Activated CD4-positive, alpha-beta T cell treated with anti-CD3 and anti-CD28 coated beads for 1 hour (primary cell): ENCODE data around the gene MYBPHL.
"Not testable (repeated sequence)": the region's sequence is repeated elsewhere in the genome, so short reads cannot be mapped to it uniquely, and the experiment has no call there.

Experiments
- DNase-seq: peaks from one replicate; pipeline ENCODE4 v3.0.0-alpha.2; 2020

The MYBPHL gene

DNA sequence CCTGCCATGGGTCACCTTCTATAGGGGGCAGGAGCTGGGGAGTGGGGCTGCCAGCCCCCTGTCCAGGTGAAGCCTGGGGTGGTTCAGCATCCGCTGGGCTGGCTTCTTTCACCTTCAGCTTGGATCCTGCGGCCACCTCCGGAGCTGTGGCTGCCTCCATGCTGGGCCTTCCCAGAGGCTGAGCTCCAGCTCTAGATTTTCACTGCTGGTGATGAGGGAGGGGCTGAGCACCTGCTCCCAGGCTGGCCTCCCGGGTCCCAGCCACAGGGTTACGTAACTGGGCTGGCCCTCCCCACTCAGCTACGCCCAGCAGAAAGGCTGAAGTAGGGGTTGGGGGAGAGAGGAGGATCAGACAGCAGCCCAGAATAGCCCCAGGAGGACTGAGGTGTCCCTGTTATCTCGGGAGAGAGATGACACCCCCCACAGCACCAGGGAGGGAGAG is at the start of gene MYBPHL:
MYBPHL (minus strand) TSS at position 180 of the 442 bp plus-strand sequence; CDS start at position 160, 20 bp downstream.
- DNase-seq = no peak

GRCh38 chr1:109356505-109356904 is 49.7 kb upstream of the MYBPHL start:
- no peak for DNase-seq

GRCh38 chr1:109354929-109355328 is 48.1 kb upstream of the MYBPHL start:
- DNase-seq = no peak

DNA sequence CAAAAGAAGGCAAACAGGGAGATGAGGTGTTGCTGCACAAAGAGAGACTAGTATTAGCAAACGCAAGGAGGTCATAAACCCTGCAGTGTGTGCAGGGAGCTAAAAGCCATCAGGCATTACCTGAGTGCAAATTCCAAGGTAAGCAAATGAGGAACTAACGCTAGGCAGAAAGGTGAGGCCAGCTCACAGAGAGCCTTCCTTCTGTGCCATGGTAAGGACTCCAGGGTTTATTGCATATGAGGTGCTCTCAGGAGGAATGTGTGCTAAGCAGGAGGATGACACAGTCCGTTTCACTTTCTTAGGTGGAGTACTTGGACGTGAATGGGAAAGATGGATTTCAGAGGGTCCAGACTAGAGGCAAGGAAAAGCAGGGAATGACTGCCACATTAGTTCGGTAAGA is 44.6 kb upstream of the MYBPHL start:
- DNase-seq = no peak

- DNase-seq = no peak
Measured at GRCh38 chr1:109350655-109351054, 43.8 kb upstream of the MYBPHL start.

DNA sequence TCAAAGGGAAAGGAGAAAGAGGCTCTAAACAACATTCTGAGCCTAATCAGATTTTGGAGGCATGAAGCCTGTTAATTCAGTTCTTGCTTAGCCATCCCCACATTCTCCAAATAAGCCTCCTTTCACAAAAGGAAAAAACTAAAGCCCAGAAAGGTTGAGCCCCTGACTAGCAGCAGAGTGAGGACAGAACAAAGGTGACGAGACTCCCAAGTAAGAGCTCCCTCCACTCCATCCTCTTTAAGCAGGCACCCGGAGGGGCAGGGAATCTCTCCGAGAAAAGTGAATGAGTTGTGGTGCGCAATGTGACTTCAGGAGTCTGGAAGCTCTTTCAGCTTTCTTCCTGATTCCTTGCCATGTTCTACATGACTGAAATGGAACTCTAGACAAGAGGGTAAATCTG is 43.4 kb upstream of the MYBPHL start:
- DNase-seq = no peak

- no peak for DNase-seq
Measured at GRCh38 chr1:109347511-109347910, 40.7 kb upstream of the MYBPHL start.

GRCh38 chr1:109341944-109342930 is 35.4 kb upstream of the MYBPHL start:
- no peak for DNase-seq

DNA sequence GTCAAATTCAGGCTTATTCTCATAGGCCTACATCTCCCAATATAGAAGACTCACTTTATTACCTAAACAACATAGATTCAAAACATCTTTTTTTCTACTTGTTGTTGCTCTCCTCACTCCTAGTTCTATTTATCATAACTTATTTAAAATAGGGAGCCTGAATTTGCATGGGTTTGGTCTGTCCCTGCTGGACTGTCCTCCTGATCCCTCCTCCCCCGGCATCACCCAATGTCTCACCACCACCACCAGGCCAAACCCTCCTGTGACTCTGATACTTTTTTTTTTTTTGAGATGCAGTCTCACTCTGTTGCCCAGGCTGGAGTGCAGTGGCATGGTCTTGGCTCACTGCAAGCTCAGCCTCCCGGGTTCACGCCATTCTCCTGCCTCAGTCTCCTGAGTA is 31.8 kb upstream of the MYBPHL start:
- no peak for DNase-seq

- DNase-seq = no peak
Measured at GRCh38 chr1:109338091-109338490, 31.3 kb upstream of the MYBPHL start.

- no peak for DNase-seq
Measured at GRCh38 chr1:109335091-109335490, 28.3 kb upstream of the MYBPHL start.

- no peak for DNase-seq
Measured at GRCh38 chr1:109331113-109331512, 24.3 kb upstream of the MYBPHL start.

- no peak for DNase-seq
Measured at GRCh38 chr1:109327285-109327684, 20.5 kb upstream of the MYBPHL start.

DNA sequence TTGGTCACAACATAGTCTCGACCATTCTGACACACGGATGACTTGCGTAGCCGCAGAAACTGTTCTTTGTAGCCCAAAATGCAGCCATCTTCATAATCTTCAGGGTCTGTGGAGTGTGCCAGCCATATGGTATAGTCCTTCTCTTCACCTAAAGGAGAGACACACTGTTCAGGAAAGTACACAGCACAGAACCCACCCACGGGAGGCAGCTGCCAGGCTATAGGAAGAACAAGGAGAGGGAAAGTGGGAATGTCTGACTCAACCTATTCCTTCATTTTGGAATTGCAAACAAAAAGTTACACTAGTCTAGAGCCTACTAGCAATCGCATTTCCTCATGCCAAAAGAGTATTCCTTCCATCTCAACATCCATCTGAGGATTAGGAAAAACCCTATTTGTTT is 16.2 kb upstream of the MYBPHL start:
- no peak for DNase-seq

GRCh38 chr1:109319114-109319513 is 12.3 kb upstream of the MYBPHL start:
- DNase-seq = no peak

- no peak for DNase-seq
Measured at GRCh38 chr1:109316506-109316905, 9.7 kb upstream of the MYBPHL start.

DNA sequence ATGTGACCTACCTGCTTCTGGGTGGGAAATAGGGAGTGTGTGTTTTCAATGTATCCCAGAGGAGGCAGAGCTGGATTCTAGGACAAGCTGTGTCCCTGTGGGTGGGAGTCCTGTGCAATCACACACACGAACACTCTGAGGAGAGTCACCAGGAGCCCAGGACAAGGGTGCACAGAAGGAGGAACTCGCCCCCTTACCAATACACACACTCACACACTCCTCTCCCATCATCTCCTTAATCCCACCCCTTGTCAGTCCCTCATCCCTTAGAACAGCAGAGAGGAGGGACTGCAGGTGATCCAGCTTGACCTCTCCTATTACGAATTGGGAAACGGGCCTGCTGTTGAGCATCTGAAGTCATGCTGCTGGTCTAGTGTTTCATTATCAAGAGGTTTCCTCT is 8.5 kb upstream of the MYBPHL start:
- no peak for DNase-seq

- no peak for DNase-seq
Measured at GRCh38 chr1:109314795-109315194, 8.0 kb upstream of the MYBPHL start.

DNA sequence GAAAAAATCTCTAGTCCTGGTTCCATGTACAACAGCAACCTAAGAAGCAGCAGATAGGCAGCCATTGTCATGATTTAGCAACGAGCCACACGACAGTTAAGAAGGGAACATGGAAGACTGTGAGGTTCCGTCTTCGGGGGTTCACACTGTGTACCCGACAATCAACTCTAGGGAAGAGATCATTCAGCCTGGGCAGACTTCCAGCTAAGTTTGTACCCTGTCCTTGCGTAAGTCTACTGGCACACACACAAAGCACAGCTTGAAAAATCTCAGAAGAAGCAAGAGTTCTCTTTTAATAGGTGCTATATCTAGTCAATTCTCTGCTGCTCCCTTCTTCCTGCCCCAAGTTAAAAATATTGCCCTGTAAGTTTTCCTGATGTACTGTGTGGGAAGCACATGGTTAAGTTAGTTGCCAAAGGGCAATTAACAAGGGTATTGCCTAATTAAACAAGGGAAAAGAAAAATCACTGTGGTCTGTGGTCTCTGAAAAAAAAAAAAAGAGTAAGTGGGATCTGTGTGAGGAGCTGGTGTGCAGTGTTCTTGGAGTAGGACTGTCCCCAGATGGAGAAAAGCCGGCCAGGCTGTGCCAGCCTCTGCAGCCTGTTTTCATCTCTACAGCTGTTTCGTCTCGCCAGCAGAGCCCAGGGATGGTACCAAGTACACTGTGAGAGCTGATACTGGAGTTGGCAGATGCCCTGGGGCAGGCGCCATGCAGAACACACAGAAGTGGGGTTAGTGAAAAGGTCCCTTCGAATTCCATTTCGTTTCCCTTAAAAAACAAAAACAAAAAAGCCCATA is 6.4 kb upstream of the MYBPHL start:
- no peak for DNase-seq

DNA sequence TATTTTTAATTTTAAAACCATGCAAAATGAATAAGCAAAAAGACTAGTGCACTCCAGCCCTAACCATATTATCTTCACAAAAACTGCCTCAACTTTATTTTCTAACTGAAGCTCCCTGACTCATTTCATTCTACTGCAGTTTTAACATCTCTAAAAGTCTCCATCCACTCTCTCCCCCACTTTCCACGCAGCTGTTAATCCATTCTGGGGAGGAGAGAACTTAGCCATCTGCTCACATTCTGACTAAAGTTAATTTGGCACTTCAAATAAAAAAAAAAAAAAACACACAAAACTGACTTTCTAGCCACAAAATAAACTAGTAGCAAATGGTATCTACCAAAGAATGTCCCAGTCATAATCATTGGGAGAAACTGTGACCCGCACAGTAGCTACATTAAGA is 5.4 kb upstream of the MYBPHL start:
- no peak for DNase-seq

DNA sequence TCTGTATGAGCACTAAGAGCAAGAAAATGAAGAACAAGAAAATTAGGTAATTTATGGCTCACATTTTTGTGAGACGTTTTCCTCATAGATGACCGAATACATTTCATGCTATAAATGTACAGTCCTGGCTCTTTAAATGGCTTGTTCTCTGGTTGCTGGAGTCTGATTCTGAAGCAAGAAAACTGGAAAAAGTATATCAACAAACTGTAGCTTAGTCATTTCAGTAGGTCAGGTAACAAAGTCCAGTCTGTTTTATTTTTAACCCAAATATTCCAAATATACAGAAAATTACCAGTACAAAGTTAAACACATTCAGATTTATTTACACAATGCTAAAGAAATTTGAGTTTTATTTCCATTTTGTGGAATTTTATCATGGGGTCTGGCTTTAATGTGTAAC is 2.5 kb upstream of the MYBPHL start:
- no peak for DNase-seq

DNA sequence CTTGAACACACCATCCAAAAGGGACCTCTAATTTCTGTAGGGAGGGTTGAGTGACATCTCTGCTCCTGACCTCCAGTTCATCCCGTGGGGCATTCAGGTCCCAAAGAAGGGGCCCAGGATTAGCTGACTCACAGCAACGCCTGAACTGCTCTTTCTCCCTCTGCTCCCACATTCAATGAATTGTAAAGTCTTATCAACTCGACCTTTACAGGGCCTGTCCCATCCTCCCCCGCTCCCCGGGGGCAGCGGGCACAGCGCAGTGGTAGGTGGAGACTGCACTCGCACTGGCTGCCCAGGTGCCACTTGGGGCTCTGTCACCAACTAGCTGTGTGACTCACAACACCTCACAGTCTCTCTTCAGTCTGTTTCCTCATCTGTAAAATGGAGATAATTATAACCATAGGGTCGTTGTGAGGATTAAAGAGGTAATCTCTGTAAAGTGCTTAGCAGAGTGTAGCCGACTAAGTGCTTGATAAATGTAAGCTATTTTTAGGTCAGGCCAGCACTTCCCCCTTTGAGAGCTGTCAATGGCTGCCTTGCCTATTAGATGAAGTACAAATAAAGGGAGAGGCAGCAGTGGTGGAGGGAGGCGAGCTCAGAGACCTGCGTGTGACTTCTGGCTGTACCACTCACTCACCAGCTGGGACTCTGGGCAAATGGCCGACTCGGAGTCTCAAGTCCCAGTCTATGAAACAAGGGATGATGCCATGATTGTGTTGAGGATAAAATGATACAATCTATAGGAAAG is 637 bp upstream of the MYBPHL start:
- DNase-seq = no peak

- DNase-seq = not testable (repeated sequence)
Measured at GRCh38 chr1:109305991-109306390, 820 bp downstream of the MYBPHL start.
